ENCODE results near the gene FRMPD4.

FRMPD4 gene

GRCh38 chrX:12554206-12554605 lies 415.9 kb downstream of the FRMPD4 start:
- no peak for DNase-seq

GRCh38 chrX:12563121-12563520 lies 424.8 kb downstream of the FRMPD4 start:
- no peak for DNase-seq

- DNase-seq = no peak
Observed at GRCh38 chrX:12564221-12564620, 425.9 kb downstream of the FRMPD4 start.

- DNase-seq = no peak
Observed at GRCh38 chrX:12567857-12568256, 429.6 kb downstream of the FRMPD4 start.

- DNase-seq = no peak
Observed at GRCh38 chrX:12570859-12571501, 432.7 kb downstream of the FRMPD4 start.

- DNase-seq = no peak
Observed at GRCh38 chrX:12579311-12579710, 441.0 kb downstream of the FRMPD4 start.

- DNase-seq = no peak
Observed at GRCh38 chrX:12580548-12580947, 442.3 kb downstream of the FRMPD4 start.

GRCh38 chrX:12581546-12581945 lies 443.3 kb downstream of the FRMPD4 start:
- no peak for DNase-seq

- DNase-seq = no peak
Observed at GRCh38 chrX:12582649-12583048, 444.4 kb downstream of the FRMPD4 start.

- DNase-seq = no peak
Observed at GRCh38 chrX:12583543-12583942, 445.3 kb downstream of the FRMPD4 start.

GRCh38 chrX:12595720-12596119 lies 457.4 kb downstream of the FRMPD4 start:
- DNase-seq = no peak

GRCh38 chrX:12610079-12610478 lies 471.8 kb downstream of the FRMPD4 start:
- DNase-seq = no peak

GRCh38 chrX:12611471-12611870 lies 473.2 kb downstream of the FRMPD4 start:
- no peak for DNase-seq

GRCh38 chrX:12614266-12614665 lies 476.0 kb downstream of the FRMPD4 start:
- no peak for DNase-seq

- no peak for DNase-seq
Observed at GRCh38 chrX:12615061-12615460, 476.8 kb downstream of the FRMPD4 start.

- DNase-seq = no peak
Observed at GRCh38 chrX:12617241-12617640, 479.0 kb downstream of the FRMPD4 start.

- DNase-seq = no peak
Observed at GRCh38 chrX:12647230-12647629, 509.0 kb downstream of the FRMPD4 start.

GRCh38 chrX:12648995-12649394 lies 510.7 kb downstream of the FRMPD4 start:
- DNase-seq = no peak

GRCh38 chrX:12657433-12657832 lies 519.2 kb downstream of the FRMPD4 start:
- no peak for DNase-seq

- DNase-seq = no peak
Observed at GRCh38 chrX:12657881-12658280, 519.6 kb downstream of the FRMPD4 start.

- no peak for DNase-seq
Observed at GRCh38 chrX:12661464-12661863, 523.2 kb downstream of the FRMPD4 start.

GRCh38 chrX:12672367-12673106 lies 534.3 kb downstream of the FRMPD4 start:
- no peak for DNase-seq

GRCh38 chrX:12673487-12673886 lies 535.2 kb downstream of the FRMPD4 start:
- DNase-seq = no peak

- DNase-seq = no peak
Observed at GRCh38 chrX:12679522-12679921, 541.2 kb downstream of the FRMPD4 start.

GRCh38 chrX:12681047-12681446 lies 542.8 kb downstream of the FRMPD4 start:
- DNase-seq = no peak

Measured in CD4-positive, alpha-beta T cell treated with Interleukin-4 for 4 hours (primary cell).